ENCODE results near the gene G6PD.

G6PD gene

DNA sequence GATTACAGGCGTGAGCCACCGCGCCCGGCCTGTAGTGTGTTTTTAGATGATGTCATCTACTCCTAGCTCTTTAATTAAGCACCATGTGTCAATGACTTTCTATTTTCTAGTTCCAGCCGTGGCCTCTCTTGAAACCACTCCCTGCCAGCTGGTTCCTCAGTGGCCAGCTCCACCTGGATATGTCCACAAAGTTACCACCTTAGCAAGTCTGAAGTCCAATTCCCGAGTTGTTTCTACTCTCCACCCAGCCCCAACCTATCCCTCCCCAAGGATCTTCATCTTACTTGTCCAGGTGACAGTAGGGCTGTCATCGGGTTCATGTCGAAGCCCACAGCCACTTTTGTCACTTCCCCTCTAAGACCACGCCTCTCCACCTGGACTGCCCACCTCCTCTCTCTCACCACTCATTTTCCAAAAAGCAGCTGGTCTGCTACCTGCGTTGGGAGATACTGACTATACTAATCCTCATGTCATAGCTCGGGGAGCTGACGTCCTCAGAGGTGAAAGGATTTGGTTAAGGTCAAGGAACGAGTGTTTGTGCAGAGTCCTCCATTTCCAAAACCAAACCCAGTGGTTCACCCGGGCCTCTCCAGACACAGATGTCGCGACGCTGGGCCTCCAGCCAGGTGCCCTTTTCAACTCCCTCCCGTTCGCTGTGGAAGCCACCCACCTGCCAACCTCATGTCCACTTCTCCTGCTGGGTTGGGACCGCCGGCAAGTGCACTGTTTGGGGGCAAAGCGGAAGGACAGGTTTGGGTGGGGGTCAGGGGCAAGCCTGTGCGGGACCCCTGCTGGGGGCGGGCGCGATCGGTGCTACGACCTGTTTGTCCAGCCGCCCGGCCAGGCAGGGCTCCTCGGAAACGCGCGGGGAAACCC lies 31.3 kb downstream of the G6PD start:
- peak overlapping the region; percentile 61 for H3K4me3 ChIP-seq (replicated peaks; ENCODE audit: insufficient read depth, low read length)
- TF ChIP-seq, protein P1, sequence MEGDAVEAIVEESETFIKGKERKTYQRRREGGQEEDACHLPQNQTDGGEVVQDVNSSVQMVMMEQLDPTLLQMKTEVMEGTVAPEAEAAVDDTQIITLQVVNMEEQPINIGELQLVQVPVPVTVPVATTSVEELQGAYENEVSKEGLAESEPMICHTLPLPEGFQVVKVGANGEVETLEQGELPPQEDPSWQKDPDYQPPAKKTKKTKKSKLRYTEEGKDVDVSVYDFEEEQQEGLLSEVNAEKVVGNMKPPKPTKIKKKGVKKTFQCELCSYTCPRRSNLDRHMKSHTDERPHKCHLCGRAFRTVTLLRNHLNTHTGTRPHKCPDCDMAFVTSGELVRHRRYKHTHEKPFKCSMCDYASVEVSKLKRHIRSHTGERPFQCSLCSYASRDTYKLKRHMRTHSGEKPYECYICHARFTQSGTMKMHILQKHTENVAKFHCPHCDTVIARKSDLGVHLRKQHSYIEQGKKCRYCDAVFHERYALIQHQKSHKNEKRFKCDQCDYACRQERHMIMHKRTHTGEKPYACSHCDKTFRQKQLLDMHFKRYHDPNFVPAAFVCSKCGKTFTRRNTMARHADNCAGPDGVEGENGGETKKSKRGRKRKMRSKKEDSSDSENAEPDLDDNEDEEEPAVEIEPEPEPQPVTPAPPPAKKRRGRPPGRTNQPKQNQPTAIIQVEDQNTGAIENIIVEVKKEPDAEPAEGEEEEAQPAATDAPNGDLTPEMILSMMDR (IDR thresholded peaks at IDR 0.05; ENCODE audit: insufficient read depth, low read length) = no peak
- TF ChIP-seq SPI1 (IDR thresholded peaks at IDR 0.05; ENCODE audit: borderline replicate concordance, low read depth) = peak; percentile 56; the same call in 1 of the 2 replicates
- no peak for TF ChIP-seq GABPA (IDR thresholded peaks at IDR 0.05; ENCODE audit: low read depth)
- no peak for TF ChIP-seq POLR2AphosphoS5 (IDR thresholded peaks at IDR 0.05; ENCODE audit: low read depth)
- TF ChIP-seq, protein P2, sequence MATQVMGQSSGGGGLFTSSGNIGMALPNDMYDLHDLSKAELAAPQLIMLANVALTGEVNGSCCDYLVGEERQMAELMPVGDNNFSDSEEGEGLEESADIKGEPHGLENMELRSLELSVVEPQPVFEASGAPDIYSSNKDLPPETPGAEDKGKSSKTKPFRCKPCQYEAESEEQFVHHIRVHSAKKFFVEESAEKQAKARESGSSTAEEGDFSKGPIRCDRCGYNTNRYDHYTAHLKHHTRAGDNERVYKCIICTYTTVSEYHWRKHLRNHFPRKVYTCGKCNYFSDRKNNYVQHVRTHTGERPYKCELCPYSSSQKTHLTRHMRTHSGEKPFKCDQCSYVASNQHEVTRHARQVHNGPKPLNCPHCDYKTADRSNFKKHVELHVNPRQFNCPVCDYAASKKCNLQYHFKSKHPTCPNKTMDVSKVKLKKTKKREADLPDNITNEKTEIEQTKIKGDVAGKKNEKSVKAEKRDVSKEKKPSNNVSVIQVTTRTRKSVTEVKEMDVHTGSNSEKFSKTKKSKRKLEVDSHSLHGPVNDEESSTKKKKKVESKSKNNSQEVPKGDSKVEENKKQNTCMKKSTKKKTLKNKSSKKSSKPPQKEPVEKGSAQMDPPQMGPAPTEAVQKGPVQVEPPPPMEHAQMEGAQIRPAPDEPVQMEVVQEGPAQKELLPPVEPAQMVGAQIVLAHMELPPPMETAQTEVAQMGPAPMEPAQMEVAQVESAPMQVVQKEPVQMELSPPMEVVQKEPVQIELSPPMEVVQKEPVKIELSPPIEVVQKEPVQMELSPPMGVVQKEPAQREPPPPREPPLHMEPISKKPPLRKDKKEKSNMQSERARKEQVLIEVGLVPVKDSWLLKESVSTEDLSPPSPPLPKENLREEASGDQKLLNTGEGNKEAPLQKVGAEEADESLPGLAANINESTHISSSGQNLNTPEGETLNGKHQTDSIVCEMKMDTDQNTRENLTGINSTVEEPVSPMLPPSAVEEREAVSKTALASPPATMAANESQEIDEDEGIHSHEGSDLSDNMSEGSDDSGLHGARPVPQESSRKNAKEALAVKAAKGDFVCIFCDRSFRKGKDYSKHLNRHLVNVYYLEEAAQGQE (IDR thresholded peaks at IDR 0.05; ENCODE audit: insufficient replicate concordance, low read depth) = no peak
- peak overlapping the region; percentile 82 for H3K27ac ChIP-seq (replicated peaks)
- H3K27me3 ChIP-seq (ENCODE audit: insufficient read depth, poor library complexity, severe bottlenecking) = no peaks in the 10 kb centered on the region
- no peak for DNase-seq (ENCODE audit: low read depth in 1 of 2, low spot score in 1 of 2)

DNA sequence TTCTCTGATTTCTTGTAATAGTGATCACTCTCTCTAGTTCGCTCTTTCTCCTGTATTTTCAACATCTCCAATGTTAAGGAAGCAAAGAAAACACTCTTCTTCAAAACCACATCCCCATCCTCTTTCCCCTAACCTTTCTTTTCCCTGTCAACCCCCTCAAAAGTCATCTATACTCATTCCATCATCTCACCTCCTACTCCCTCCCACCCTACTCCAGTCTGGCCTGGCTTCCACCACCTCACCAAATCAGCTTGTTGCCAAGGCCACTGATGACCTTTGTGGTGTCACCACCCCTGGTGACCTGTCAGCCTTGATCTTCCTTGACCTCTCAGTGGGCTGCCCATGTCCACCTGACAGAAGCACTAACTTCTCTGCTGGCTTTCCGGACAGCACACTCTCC lies 32.9 kb downstream of the G6PD start:
- Histone ChIP-seq H3K4me3 (replicated peaks; ENCODE audit: insufficient read depth, low read length) (no peak overlapping the region), H3K27ac (replicated peaks) (no peak overlapping the region), H3K27me3 (ENCODE audit: insufficient read depth, poor library complexity, severe bottlenecking) (no peaks in the 10 kb centered on the region)
- DNase-seq (ENCODE audit: low read depth in 1 of 2, low spot score in 1 of 2) = no peak
- TF ChIP-seq POLR2AphosphoS5 (IDR thresholded peaks at IDR 0.05; ENCODE audit: low read depth) (no peak), SPI1 (IDR thresholded peaks at IDR 0.05; ENCODE audit: borderline replicate concordance, low read depth) (no peak), GABPA (IDR thresholded peaks at IDR 0.05; ENCODE audit: low read depth) (no peak)
- TF ChIP-seq, protein P2 (IDR thresholded peaks at IDR 0.05; ENCODE audit: insufficient replicate concordance, low read depth) = no peak
- TF ChIP-seq, protein P1 (IDR thresholded peaks at IDR 0.05; ENCODE audit: insufficient read depth, low read length) = no peak

DNA sequence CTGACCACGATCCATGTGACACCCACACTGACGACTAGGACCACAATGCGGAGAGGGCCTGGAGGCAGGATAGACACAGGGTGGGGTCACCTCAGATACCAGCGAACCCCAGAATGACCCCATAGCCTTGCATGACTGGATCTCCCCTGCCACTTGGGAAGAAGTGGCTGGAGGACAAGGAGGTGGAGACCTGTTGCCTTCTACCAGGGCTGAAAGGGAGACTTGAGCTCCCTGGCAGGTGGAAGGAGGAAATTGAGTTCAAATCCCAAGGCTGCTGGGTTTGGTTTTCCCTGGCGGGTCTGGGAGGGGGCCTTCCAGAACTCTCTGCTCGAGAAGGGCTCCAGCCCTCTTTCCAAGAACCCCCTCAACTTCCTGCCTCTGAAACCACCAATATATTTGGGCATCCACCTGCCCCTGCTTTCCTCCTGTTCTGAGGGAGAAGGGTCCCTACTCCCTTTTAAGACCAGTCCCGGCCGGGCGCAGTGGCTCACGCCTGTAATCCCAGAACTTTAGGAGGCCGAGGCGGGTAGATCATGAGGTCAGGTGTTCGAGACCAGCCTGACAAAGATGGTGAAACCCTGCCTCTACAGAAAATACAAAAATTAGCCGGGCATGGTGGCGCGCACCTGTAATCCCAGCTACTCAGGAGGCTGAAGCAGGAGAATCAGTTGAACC lies 33.6 kb downstream of the G6PD start:
- TF ChIP-seq GABPA (IDR thresholded peaks at IDR 0.05; ENCODE audit: low read depth) (no peak), SPI1 (IDR thresholded peaks at IDR 0.05; ENCODE audit: borderline replicate concordance, low read depth) (no peak), POLR2AphosphoS5 (IDR thresholded peaks at IDR 0.05; ENCODE audit: low read depth) (no peak)
- TF ChIP-seq, protein P2 (IDR thresholded peaks at IDR 0.05; ENCODE audit: insufficient replicate concordance, low read depth) = no peak
- TF ChIP-seq, protein P1 (IDR thresholded peaks at IDR 0.05; ENCODE audit: insufficient read depth, low read length) = no peak
- H3K27ac ChIP-seq (replicated peaks) = no peak overlapping the region
- no peaks in the 10 kb centered on the region for H3K27me3 ChIP-seq (ENCODE audit: insufficient read depth, poor library complexity, severe bottlenecking)
- no peak for DNase-seq (ENCODE audit: low read depth in 1 of 2, low spot score in 1 of 2)
- H3K4me3 ChIP-seq (replicated peaks; ENCODE audit: insufficient read depth, low read length) = no peak overlapping the region

Measured in HL-60 (cell line).